ENCODE data around the gene PASK.

DNA sequence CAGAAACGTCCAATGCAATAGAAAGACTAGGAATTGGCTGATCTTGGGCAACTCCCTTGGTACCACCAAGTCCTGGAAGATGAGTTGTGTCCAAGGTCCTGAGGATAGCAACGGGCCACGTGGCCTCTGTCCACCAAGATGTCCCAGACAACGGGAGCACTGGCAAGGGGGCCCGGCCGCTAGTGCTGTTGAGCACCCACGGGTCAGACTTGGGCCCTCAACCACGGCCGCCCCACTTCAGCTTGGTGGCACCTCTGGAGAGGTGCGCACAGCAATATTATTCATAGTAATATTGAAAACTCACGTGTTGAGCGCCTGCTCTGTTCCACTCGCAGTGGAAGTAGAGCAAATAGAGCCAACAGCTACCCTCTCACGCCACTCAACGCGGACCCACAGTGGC is 19.0 kb downstream of the PASK start:
- TF ChIP-seq, protein P1, sequence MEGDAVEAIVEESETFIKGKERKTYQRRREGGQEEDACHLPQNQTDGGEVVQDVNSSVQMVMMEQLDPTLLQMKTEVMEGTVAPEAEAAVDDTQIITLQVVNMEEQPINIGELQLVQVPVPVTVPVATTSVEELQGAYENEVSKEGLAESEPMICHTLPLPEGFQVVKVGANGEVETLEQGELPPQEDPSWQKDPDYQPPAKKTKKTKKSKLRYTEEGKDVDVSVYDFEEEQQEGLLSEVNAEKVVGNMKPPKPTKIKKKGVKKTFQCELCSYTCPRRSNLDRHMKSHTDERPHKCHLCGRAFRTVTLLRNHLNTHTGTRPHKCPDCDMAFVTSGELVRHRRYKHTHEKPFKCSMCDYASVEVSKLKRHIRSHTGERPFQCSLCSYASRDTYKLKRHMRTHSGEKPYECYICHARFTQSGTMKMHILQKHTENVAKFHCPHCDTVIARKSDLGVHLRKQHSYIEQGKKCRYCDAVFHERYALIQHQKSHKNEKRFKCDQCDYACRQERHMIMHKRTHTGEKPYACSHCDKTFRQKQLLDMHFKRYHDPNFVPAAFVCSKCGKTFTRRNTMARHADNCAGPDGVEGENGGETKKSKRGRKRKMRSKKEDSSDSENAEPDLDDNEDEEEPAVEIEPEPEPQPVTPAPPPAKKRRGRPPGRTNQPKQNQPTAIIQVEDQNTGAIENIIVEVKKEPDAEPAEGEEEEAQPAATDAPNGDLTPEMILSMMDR (IDR thresholded peaks at IDR 0.05): no peak
- TF ChIP-seq POLR2AphosphoS5 (IDR thresholded peaks at IDR 0.05): no peak
- TF ChIP-seq POLR2A (IDR thresholded peaks at IDR 0.05): no peak
- no peak for TF ChIP-seq EP300 (IDR thresholded peaks at IDR 0.05)
